ENCODE measurements around the gene FOXP1.
"Not testable (repeated sequence)": the region's sequence is repeated elsewhere in the genome, so short reads cannot be mapped to it uniquely, and the experiment has no call there.

FOXP1 gene

DNA sequence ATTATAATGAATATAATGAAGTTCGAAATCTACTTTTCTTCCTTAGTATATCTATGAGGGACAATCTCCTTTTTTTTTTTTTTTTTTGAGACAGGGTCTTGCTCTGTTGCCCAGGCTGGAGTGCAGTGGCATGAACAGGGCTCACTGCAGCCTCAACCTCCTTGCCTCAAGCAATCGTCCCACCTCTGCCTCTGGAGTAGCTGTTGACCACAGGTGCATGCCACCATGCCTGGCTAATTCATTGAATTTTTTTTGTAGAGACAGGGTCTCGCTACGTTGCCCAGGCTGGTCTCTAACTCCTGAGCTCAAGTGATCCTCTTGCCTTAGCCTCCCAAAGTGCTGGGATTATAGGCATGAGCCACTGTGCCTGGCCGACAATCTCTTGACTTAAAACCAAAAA lies 607.5 kb downstream of the FOXP1 start:
- DNase-seq (ENCODE audit: low read depth): not testable (repeated sequence)

DNA sequence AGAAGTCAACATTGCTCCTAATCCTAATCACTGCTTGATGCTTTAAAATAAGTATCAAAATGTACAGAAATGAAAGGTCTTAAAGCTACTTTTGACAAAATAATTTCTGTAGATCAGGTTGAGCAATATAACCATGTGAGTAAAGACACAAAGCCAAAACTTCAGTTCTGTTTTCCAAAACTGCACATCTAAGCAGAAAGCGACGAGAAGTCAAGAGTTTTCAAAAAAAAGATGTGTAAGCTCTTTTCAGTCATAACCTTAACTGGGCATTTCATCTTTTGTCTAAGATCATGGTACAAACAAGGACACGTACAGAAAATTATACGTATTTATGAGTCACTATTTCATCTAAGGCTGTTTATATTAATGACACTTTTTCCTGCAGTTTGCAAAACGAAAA lies 608.8 kb downstream of the FOXP1 start:
- DNase-seq (ENCODE audit: low read depth): no peak

DNA sequence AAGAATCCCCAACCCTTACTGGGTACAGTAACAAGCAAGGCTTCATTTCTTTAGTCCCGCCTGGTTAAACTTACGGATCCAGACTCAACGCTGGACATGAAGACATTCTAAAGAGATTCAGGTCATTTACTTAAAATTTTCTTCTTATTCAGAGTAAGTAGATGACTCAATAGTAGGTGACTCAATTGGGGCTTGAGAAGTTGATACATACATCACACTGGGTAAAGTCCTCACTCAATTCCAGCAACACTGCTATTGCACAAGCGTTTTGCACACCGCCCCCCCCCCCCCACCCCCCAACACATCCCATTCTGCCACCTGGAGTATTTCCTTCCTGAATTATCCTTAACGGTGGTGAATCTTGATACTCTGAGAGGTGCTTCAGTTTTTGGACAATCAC lies 610.0 kb downstream of the FOXP1 start:
- DNase-seq (ENCODE audit: low read depth): no peak

- no peak for DNase-seq (ENCODE audit: low read depth)
Observed at GRCh38 chr3:70972855-70973254, 610.7 kb downstream of the FOXP1 start.

DNA sequence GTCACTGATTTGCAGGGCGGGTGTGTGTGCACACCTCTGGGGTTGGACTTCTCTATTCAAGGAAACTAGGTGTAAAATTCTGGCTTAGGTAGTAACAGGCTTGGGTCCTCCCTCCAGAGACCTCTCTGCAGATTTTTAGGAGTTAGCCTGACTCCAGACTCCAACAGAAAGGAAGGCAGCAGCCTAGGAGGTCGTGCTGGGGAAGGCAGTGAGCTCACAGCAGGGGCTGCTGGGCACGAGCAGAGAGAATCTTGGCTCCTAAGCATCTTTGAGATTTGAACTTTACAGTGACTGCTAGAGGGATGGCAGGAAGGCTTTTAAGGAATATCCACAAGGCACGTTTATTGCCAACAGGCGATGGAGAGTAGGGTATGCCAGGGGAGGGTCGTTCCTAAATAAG lies 612.6 kb downstream of the FOXP1 start:
- no peak for DNase-seq (ENCODE audit: low read depth)

- no peak for DNase-seq (ENCODE audit: low read depth)
Observed at GRCh38 chr3:70970171-70970570, 613.4 kb downstream of the FOXP1 start.

- no peak for DNase-seq (ENCODE audit: low read depth)
Observed at GRCh38 chr3:70963431-70964275, 619.9 kb downstream of the FOXP1 start.

- DNase-seq (ENCODE audit: low read depth): no peak
Observed at GRCh38 chr3:70959506-70960291, 623.8 kb downstream of the FOXP1 start.

GRCh38 chr3:70952033-70952747 lies 631.3 kb downstream of the FOXP1 start:
- DNase-seq (ENCODE audit: low read depth): no peak

- DNase-seq (ENCODE audit: low read depth): no peak
Observed at GRCh38 chr3:70951316-70951715, 632.2 kb downstream of the FOXP1 start.

- DNase-seq (ENCODE audit: low read depth): no peak
Observed at GRCh38 chr3:70947579-70947978, 635.9 kb downstream of the FOXP1 start.

GRCh38 chr3:70943886-70944285 lies 639.6 kb downstream of the FOXP1 start:
- no peak for DNase-seq (ENCODE audit: low read depth)

DNA sequence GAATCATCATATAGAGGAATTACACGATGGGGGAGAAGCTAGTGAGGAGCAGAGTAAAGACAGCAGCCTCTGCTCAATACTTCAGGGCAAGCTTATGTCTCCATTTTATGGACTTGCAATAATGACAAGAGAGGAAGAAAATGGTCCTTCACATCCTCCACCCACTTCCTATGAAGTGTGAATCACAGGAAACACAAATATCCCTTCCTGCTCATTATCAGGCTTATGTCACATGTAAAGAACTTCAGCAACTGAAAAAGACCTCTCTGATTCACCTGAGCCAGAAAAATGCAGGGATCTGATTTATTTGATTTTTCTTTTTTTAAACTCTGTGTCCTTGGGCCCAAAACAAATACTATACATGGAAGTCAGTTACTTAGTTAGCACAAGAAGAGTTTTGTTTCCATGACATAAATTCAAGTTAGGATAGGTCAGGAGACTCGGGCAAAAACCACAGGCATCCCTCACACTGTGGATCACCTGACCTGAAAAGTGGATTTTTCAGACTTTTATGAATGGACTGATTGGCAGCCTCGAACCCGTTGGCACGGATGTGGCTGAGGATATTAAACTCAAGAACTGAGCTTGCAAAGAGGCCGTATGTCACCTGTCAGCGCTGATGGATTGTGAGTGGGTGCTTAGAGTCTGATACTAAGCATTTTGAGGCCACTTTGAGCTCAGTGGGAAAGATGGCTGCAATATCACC lies 650.3 kb downstream of the FOXP1 start:
- no peak for DNase-seq (ENCODE audit: low read depth)

DNA sequence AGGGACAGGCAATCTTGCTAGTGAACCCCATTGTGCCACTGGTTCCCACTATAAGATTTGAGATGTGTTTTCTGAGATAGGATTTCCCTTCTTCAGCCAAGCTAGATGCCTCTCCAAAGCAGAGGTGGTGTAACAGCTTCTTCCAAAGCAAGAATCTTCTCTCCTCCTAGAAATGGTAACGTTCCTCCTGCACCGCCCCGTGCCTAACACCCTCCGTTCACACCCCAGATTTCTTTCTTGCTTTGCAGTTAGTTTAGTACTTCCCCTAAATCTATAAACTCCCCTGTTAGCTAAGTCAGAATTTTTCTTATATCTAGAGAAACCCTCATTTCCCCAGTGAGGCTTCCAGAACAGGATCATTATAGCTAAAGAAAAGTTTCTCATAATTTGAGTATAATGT lies 653.5 kb downstream of the FOXP1 start:
- DNase-seq (ENCODE audit: low read depth): no peak

DNA sequence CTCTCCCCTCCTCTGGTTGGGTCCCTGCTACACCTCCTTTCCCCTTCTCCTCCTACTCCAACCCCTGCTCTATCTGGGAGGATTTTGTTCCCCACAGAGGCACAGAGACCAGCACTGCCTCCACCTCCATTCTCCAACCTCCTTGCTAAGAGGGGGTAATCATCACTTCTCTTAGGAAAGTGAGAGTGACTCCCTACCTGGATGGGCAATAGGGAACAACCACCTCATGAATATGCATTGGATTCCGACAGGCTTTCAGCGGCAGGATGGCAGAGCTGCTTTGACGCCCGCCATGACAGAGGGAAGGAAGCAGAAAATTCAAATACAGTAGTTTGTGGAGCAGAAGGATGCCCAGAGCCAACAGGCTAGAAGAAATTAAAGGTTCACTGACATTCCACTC lies 656.3 kb downstream of the FOXP1 start:
- no peak for DNase-seq (ENCODE audit: low read depth)

DNA sequence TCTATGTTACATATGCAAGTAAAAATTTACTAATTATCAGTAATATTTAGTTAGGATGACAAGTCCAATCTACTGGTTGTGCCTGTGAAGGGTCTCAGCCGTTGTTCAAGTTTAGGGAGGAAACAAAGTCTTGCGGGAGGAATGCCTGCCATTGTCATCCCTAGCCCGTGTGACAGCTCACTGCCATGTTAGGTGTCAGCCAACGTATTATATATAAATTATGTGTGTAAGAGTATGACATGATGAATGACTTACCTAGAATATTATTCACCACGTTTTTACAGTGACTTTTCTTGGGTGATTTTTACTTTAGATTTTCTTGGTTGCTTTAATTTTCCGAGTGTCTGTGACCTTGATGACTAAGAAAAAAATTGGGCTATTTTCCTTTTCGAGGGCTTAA lies 656.7 kb downstream of the FOXP1 start:
- no peak for DNase-seq (ENCODE audit: low read depth)

DNA sequence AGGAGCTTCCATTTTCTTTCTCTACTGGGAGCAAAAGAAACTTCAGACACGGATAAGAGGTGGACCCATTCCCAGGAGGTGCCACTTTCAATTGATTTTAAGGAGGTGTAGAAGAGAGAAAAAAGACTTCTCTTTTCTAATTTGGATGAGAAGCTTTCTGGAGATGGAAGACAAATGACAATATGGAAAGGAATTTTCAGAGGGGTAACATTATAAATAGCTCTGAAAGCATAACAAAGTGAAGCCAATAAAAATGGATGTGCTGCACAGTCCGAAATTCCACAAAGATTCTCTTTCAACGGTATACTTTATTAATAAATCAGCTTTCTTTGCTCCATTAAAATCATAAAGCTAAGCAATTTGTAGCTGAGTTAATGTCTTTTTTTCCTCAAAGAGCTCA lies 663.9 kb downstream of the FOXP1 start:
- no peak for DNase-seq (ENCODE audit: low read depth)

GRCh38 chr3:70919091-70919490 lies 664.4 kb downstream of the FOXP1 start:
- DNase-seq (ENCODE audit: low read depth): no peak

DNA sequence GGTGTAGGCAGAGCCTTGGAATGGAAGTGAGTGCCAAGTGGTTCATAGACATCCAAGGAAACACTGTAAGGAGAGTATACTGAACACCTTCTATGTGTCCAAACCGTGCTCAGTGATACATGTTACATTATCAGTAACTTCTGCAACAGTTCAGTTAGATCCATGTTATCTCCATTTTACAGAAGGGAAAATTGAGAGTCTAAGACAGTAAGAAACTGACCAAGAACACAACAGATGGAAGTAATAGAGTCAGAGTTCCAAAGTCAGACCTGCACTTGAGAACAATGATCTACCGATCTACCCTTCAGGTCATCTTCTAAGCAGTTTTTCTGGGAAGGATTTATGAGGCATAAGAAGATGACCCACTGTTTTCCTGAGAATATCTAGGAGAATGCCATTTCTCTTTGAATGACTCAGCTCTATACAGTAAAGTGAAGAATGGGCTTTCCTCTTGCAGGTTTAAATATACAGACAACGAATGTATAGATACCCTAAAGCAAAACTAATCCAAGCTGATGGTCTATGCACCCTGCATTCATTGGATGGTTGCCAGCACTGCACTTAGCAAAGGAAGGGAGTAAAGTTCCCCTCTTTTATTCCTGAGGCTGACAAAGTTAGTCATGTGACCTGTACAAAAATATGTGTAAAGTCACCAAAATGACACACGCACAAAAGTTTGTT lies 667.0 kb downstream of the FOXP1 start:
- DNase-seq (ENCODE audit: low read depth): no peak

- no peak for DNase-seq (ENCODE audit: low read depth)
Observed at GRCh38 chr3:70914862-70915261, 668.7 kb downstream of the FOXP1 start.

- no peak for DNase-seq (ENCODE audit: low read depth)
Observed at GRCh38 chr3:70911719-70912118, 671.8 kb downstream of the FOXP1 start.

DNA sequence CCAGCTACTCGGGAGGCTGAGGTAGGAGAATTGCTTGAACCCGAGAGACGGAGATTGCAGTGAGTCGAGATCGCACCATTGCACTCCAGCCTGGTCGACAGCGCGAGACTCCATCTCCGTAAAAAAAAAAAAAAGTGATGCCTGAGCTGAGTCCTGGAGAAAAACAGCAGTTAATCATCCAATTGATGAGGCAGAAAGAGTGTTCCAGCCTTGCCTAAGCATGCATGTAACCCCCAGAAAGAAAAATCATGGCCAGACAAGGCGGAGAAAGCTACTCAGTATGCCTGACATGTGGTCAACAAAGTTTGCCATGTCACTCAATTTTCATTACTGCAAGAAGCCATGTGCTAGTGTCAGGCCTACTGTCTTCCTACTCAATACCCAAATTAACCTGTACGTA lies 678.0 kb downstream of the FOXP1 start:
- no peak for DNase-seq (ENCODE audit: low read depth)

Data from T-helper 22 cell (primary cell).